Psoas muscle (tissue), 8 donors: ENCODE measurements around the gene WWC1. TPM values are rescaled to one million over a fixed set of nuclear protein-coding genes. Genes with fewer than 3 reads are reported as not detected.
"Not testable (repeated sequence)": the region's sequence is repeated elsewhere in the genome, so short reads cannot be mapped to it uniquely, and the experiment has no call there.

Source experiments
- ATAC-seq, 4 donors: fragments of 200-7000 bp; cut with Tn5 transposase; one replicate each; pipeline ENCODE4 v1.9.1; 2020; ENCODE audit warnings: moderate library complexity in 3 of 4, mild to moderate bottlenecking in 2 of 4
- DNase-seq, 2 donors: peaks; one replicate each; pipeline ENCODE4 v3.0.0-alpha.2; 2020
- H3K27ac ChIP-seq: fragments of 200-600 bp; one replicate; pipeline ENCODE4 v1.8.0; 2022
- H3K27me3 ChIP-seq, 3 donors: fragments of 200-600 bp in 1 of 3; one replicate each; pipeline versions ENCODE4 v1.6.1 to v1.8.0; 2013 to 2022; ENCODE audit warnings: low read length in 2 of 3, mild to moderate bottlenecking in 2 of 3, moderate library complexity in 1 of 3; ENCODE audit not compliant: insufficient read depth in 3 of 3
- H3K36me3 ChIP-seq, 2 donors: fragments of 200-600 bp in 1 of 2; one replicate each; pipeline versions ENCODE4 v1.6.1 to v1.8.0; 2013 to 2022; ENCODE audit warnings: low read depth in 1 of 2, mild to moderate bottlenecking in 1 of 2, moderate library complexity in 1 of 2; ENCODE audit not compliant: insufficient read depth in 1 of 2
- H3K4me1 ChIP-seq: fragments of 200-600 bp; one replicate; pipeline ENCODE4 v1.8.0; 2022
- H3K4me3 ChIP-seq: fragments of 200-600 bp; one replicate; pipeline ENCODE4 v1.8.0; 2022; ENCODE audit warnings: mild to moderate bottlenecking
- H3K9me3 ChIP-seq: fragments of 200-600 bp; one replicate; pipeline ENCODE4 v1.8.0; 2022
- WGBS, 3 donors: extraction: QIAGEN DNeasy Blood & Tissue Kit; methylation state at CpG; one replicate each; pipeline versions ENCODE4 v1.1.6 to v1.1.7; 2013; 5-methylcytosine and 5-hydroxymethylcytosine counted together
- intact Hi-C, 2 donors: fragments of 100-400 bp; cut with DNase I; formaldehyde crosslinking; loops; one replicate each; pipeline versions ENCODE4 v1.11.0 to v1.14.2; 2022
- polyA plus RNA-seq, 3 donors: library from polyadenylated mRNA; stranded (reverse); fragments of 200-250 nt; gene quantifications; one replicate each; pipeline ENCODE4 v1.2.3, GENCODE V29; 2013
- total RNA-seq, 4 donors: library from RNA; stranded (reverse); fragmentation: NEBNext Ultra II Directional in 2 of 4; extraction: Animal tissue kit (Norgen Biotek cat#: 25700) in 2 of 4; gene quantifications; one replicate each; pipeline versions ENCODE4 v1.2.1 to v1.2.4, GENCODE V29; 2021 to 2023
- TF ChIP-seq, protein P1 (sequence below): fragments of 200-600 bp; IDR thresholded peaks from one replicate; pipeline ENCODE4 v1.8.0; 2022; ENCODE audit warnings: antibody characterized with exemption
- donor health status: healthy with polysubstance abuse.
- donor health status: DM: no; HTN: no; CAD: no; lungs with moderate emphysema.
- donor health status: Bipolar disorder and iron deficiency.
- donor health status: healthy.
- donor health status: DM: yes; HTN: yes; CAD: no.
- donor health status: DM: no; HTN: no; CAD: no.
- donor health status: DM: no; HTN: no; CAD: no.
- donor health status: DM: yes; HTN: yes; CAD: no.

WWC1 gene
- total and polyA plus RNA-seq, 7 donors: 0.03 to 0.25 (median 0.08) TPM; not detected in 3

GRCh38 chr5:168282120-168282519, 9.3 kb upstream of the WWC1 start:
- TF ChIP-seq, protein P1, sequence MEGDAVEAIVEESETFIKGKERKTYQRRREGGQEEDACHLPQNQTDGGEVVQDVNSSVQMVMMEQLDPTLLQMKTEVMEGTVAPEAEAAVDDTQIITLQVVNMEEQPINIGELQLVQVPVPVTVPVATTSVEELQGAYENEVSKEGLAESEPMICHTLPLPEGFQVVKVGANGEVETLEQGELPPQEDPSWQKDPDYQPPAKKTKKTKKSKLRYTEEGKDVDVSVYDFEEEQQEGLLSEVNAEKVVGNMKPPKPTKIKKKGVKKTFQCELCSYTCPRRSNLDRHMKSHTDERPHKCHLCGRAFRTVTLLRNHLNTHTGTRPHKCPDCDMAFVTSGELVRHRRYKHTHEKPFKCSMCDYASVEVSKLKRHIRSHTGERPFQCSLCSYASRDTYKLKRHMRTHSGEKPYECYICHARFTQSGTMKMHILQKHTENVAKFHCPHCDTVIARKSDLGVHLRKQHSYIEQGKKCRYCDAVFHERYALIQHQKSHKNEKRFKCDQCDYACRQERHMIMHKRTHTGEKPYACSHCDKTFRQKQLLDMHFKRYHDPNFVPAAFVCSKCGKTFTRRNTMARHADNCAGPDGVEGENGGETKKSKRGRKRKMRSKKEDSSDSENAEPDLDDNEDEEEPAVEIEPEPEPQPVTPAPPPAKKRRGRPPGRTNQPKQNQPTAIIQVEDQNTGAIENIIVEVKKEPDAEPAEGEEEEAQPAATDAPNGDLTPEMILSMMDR: no peak
- intact Hi-C loops: no loop called here
- Histone ChIP-seq H3K4me1 (no peaks in the 10 kb centered on the region), H3K27me3 (peaks cover 0 to 3% (median 0%) of the 10 kb centered on the region in 3 donors), H3K9me3 (no peaks in the 10 kb centered on the region), H3K4me3 (no peak overlapping the region), H3K36me3 (no peaks in the 10 kb centered on the region), H3K27ac (no peak overlapping the region)
- ATAC-seq (no peak), DNase-seq (no peak)
- WGBS, 3 donors: 29 to 31% (median 29%) methylated on average over 7 of the region's 7 CpGs

DNA sequence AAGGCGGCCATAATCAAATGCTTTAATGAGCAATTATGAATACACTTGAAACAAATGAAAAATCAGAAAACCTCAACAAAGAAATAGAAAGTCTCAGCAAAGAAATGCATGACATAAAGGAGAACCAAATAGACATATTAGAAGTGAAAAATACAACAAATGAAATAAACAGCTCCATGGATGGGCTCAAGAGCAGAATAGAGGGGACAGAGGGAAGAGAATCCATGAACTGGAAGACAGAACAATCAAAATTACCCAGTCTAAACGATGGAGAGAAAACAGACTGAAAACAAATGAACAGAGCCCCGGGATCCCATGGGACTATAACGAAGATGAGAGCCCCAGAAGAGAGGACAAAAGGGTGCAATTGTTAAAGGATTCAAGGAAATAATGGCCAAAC, 6.6 kb upstream of the WWC1 start:
- no peak for ATAC-seq
- H3K4me3 ChIP-seq: no peak overlapping the region
- WGBS, 3 donors: 78 to 82% (median 80%) methylated on average over 4 of the region's 4 CpGs
- H3K27ac ChIP-seq: no peak overlapping the region
- no peaks in the 10 kb centered on the region for H3K9me3 ChIP-seq
- H3K36me3 ChIP-seq: no peaks in the 10 kb centered on the region
- no peaks in the 10 kb centered on the region for H3K4me1 ChIP-seq
- peaks cover 0 to 2% (median 0%) of the 10 kb centered on the region in 3 donors for H3K27me3 ChIP-seq
- no peak for DNase-seq
- intact Hi-C loops: no loop called here
- TF ChIP-seq, protein P1: no peak

DNA sequence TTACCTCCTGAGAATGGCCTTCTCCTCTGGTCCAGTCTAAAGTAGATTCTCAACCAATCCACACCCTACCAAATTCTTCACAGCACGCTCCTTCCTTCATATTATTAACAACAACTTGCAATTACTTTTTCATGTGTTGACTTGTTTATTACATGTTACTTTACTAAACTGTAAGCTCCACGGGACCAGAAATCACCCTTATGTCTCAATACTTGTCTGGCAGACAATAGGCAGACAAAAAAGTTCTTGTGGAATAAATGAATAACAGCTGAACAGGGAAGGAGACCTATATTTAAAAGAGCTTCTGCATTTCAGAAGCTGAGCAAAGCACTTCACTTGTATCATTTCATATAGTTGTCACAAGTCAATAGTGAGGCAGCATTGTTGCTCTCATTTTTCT, 5.7 kb upstream of the WWC1 start:
- Histone ChIP-seq H3K36me3 (no peaks in the 10 kb centered on the region), H3K27ac (no peak overlapping the region), H3K4me3 (no peak overlapping the region), H3K27me3 (peaks cover 0 to 6% (median 0%) of the 10 kb centered on the region in 3 donors), H3K9me3 (no peaks in the 10 kb centered on the region), H3K4me1 (no peaks in the 10 kb centered on the region)
- WGBS, 3 donors: 76 to 79% (median 76%) methylated on average over 2 of the region's 2 CpGs
- ATAC-seq (no peak), DNase-seq (no peak)
- TF ChIP-seq, protein P1: no peak
- intact Hi-C loops: no loop called here

DNA sequence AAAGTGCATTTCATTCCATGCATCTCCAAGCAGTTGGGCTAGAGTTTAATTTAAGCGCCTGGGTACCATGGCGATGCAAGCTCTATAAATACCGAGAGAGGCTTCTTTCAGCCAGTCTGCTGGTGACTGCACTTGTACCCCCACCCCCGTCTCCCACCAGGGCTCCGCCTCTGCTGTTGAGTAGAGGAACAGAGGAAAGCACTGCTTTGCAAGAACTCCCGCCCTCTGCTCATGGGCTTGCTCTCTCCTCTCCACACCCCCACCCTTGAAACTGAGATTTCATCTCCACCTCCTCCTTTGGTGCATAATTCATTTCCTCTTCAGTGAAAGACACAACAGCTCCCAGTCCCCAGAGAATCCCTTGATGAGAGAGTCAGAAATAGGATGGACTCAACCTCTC, 5.1 kb upstream of the WWC1 start:
- WGBS, 3 donors: 16 to 21% (median 19%) methylated on average over 6 of the region's 6 CpGs
- H3K4me1 ChIP-seq: no peaks in the 10 kb centered on the region
- ATAC-seq (no peak), DNase-seq (no peak)
- H3K36me3 ChIP-seq: no peaks in the 10 kb centered on the region
- H3K4me3 ChIP-seq: no peak overlapping the region
- H3K27ac ChIP-seq: no peak overlapping the region
- intact Hi-C loops: no loop called here
- peaks cover 0 to 13% (median 2%) of the 10 kb centered on the region in 3 donors for H3K27me3 ChIP-seq
- H3K9me3 ChIP-seq: no peaks in the 10 kb centered on the region
- TF ChIP-seq, protein P1: no peak

DNA sequence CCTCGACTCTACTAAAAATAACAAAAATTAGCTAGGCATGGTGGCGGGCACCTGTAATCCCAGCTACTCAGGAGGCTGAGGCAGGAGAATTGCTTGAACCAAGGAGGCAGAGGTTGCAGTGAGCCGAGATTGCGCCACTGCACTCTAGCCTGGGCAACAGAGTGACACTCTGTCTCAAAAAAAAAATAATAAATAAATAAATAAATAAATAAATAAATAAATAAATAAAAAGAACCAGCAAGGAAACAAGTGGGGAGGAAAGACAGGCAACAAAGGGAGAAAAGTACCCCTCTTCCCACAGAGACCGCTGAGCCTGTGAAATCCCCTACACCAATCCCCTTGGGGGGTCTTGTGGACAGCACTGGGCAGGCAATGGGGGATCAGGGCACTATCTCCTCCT, 4.6 kb upstream of the WWC1 start:
- H3K9me3 ChIP-seq, intact Hi-C loops, ATAC-seq, H3K36me3 ChIP-seq, H3K4me1 ChIP-seq, H3K27ac ChIP-seq, DNase-seq, H3K4me3 ChIP-seq: not testable (repeated sequence)
- 81 to 88% (median 84%) methylated on average over 5 of the region's 5 CpGs for WGBS, 3 donors
- H3K27me3 ChIP-seq: peaks cover 0 to 15% (median 6%) of the 10 kb centered on the region in 3 donors
